Measurements from ENCODE around the gene FGFR1OP2. TPM values are rescaled to one million over a fixed set of nuclear protein-coding genes. Genes with fewer than 3 reads are reported as not detected.

FGFR1OP2 gene
- total RNA-seq, 2 experiments from 2014 or later, result 72.4 to 75.1 TPM

DNA sequence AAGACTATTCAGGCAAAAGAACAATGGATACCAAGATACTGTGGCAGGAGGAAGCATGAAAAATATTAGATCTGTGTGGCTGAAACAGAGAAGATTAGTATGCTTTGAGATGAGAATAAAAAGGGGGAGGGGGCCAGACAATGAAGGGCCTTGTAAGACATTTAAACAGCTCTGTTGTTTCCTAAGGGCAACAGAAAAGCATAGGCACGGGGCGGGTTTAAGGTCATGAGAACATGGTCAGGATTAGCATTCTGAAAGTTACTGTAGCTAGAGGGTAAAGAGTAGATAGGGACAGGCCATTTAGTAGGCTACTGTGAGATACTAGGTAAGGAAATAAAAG, 19.1 kb upstream of the FGFR1OP2 start:
- no peak for TF ChIP-seq CTCF (IDR thresholded peaks at IDR 0.05)
- DNase-seq, result no peak
- Mint-ChIP-seq H3K9me3 (no peaks in the 10 kb centered on the region), H3K4me1 (ENCODE audit: low read depth) (peaks cover 6% of the 10 kb centered on the region), H3K27me3 (no peaks in the 10 kb centered on the region), H3K27ac (no peak overlapping the region), H3K36me3 (ENCODE audit: low read depth) (peaks cover 44% of the 10 kb centered on the region), H3K4me3 (no peak overlapping the region)
- intact Hi-C loops (cut with micrococcal nuclease), result no loop called here
- ChIA-PET CTCF (interaction anchor here (1.5 to 3.3 kb wide), 2 partner anchors 34 to 71 kb away, joined by 3 to 12 read pairs; no protein-coding TSS in a partner anchor), POLR2A (no interaction called here)
- no peak for ATAC-seq

- H3K9me3 Mint-ChIP-seq, result no peaks in the 10 kb centered on the region
- H3K4me1 Mint-ChIP-seq (ENCODE audit: low read depth), result peaks cover 6% of the 10 kb centered on the region
- H3K4me3 Mint-ChIP-seq, result no peak overlapping the region
- no peak for ATAC-seq
- no peak overlapping the region for H3K27ac Mint-ChIP-seq
- TF ChIP-seq CTCF (IDR thresholded peaks at IDR 0.05), result no peak
- intact Hi-C loops (cut with micrococcal nuclease), result no loop called here
- no peak for DNase-seq
- H3K36me3 Mint-ChIP-seq (ENCODE audit: low read depth), result peaks cover 43% of the 10 kb centered on the region
- POLR2A ChIA-PET, result interaction anchor here (1.0 kb wide), 1 partner anchor 101 kb away, joined by 3 read pairs; the partner anchor contains the start of gene MED21
- CTCF ChIA-PET, result no interaction called here
- no peaks in the 10 kb centered on the region for H3K27me3 Mint-ChIP-seq
These were observed 16.4 kb upstream of the FGFR1OP2 start for GRCh38 chr12:26921886-26922285.

- no peaks in the 10 kb centered on the region for H3K27me3 Mint-ChIP-seq
- H3K36me3 Mint-ChIP-seq (ENCODE audit: low read depth), result peaks cover 59% of the 10 kb centered on the region
These were observed 9.6 kb upstream of the FGFR1OP2 start for GRCh38 chr12:26928661-26929060.

GRCh38 chr12:26929590-26929989, 8.7 kb upstream of the FGFR1OP2 start:
- no peak for TF ChIP-seq CTCF (IDR thresholded peaks at IDR 0.05)
- H3K4me1 Mint-ChIP-seq (ENCODE audit: low read depth), result peaks cover 34% of the 10 kb centered on the region
- H3K27me3 Mint-ChIP-seq, result no peaks in the 10 kb centered on the region
- ChIA-PET CTCF (no interaction called here), POLR2A (no interaction called here)
- no peak overlapping the region for H3K27ac Mint-ChIP-seq
- H3K9me3 Mint-ChIP-seq, result no peaks in the 10 kb centered on the region
- DNase-seq (no peak), ATAC-seq (no peak)
- H3K36me3 Mint-ChIP-seq (ENCODE audit: low read depth), result peaks cover 63% of the 10 kb centered on the region
- no peak overlapping the region for H3K4me3 Mint-ChIP-seq
- intact Hi-C loops (cut with micrococcal nuclease), result no loop called here

More at GRCh38 chr12:26928661-26929060, 9.6 kb upstream of the FGFR1OP2 start:
- intact Hi-C loops (cut with micrococcal nuclease), result no loop called here
- ChIA-PET CTCF (no interaction called here), POLR2A (no interaction called here)
- no peak overlapping the region for H3K4me3 Mint-ChIP-seq
- no peak for DNase-seq
- ATAC-seq, result no peak
- H3K9me3 Mint-ChIP-seq, result no peaks in the 10 kb centered on the region
- no peak overlapping the region for H3K27ac Mint-ChIP-seq
- no peak for TF ChIP-seq CTCF (IDR thresholded peaks at IDR 0.05)
- peaks cover 26% of the 10 kb centered on the region for H3K4me1 Mint-ChIP-seq (ENCODE audit: low read depth)

DNA sequence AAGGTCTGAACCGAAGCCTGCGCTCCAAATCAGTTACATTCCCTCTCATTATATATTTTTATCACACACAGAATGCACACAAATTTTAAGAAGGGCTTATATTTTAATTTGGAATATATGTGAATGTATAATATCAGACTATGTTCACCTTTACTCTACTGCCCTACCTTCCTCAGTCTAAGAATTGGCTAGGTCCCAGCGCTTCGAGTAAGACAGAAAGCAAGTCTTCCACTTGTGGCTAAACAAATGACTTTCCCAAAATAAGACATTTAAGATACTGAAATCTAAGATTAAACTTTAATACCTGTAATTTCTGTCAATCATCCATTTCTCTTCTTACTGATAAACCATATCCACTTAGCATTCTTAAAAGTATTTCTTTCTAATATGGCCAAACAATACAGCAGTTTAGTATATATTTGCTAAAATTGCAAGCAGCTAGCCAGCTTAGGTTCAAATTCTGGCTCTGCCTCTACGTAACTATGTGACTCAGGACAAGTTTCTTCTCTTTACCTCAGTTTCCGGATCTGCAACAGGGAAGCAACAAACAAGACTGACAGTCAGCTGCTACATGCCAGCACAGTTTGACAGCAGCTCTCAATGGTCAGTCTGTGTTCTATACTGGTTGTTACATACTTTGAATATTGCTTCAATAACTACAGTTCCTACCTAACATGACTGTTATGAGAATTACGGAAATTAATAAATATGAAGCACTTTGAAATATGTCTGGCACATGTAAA, 2.5 kb upstream of the FGFR1OP2 start:
- DNase-seq, result peak; percentile 22
- H3K4me1 Mint-ChIP-seq (ENCODE audit: low read depth), result peaks cover 52% of the 10 kb centered on the region
- POLR2A ChIA-PET, result interaction anchor here (1.7 kb wide), 1 partner anchor 78 kb away, joined by 5 read pairs; the partner anchor contains the start of gene TM7SF3

More for the DNA sequence above, 2.5 kb upstream of the FGFR1OP2 start:
- Mint-ChIP-seq H3K27me3 (no peaks in the 10 kb centered on the region), H3K9me3 (no peaks in the 10 kb centered on the region), H3K27ac (peak overlapping the region; percentile 99), H3K4me3 (peak overlapping the region; percentile 98), H3K36me3 (ENCODE audit: low read depth) (peaks cover 57% of the 10 kb centered on the region)
- CTCF ChIA-PET, result interaction anchor here (1.0 to 2.8 kb wide), 4 partner anchors 36 to 80 kb away, joined by 3 to 12 read pairs (median 6); partner anchors contain the start of gene TM7SF3
- no peak for TF ChIP-seq CTCF (IDR thresholded peaks at IDR 0.05)
- intact Hi-C loops (cut with micrococcal nuclease), result loop anchor here (2.0 to 5.0 kb wide), 2 partner anchors 36 to 79 kb away; partner anchors contain the start of gene TM7SF3
- no peak for ATAC-seq

All from activated CD8-positive, alpha-beta T cell treated with anti-CD3 and anti-CD28 coated beads for 36 hours (primary cell).